PC-3 (cell line): ENCODE results near the gene NR2C1.

Experiments
- EZH2phosphoT487 ChIP-seq: fragments of 300-600 bp; sonication (generic); IDR thresholded peaks from 2 replicates; pipeline ENCODE4 v1.6.1; 2018; ENCODE audit warnings: mild to moderate bottlenecking, antibody characterized with exemption, low read length, borderline replicate concordance
- TF ChIP-seq, protein P1 (sequence below): fragments of 300-600 bp; sonication (generic); conservative IDR thresholded peaks from 2 replicates; pipeline ENCODE4 v1.5.1; 2017; ENCODE audit warnings: antibody characterized with exemption, low read depth, mild to moderate bottlenecking, low read length

DNA sequence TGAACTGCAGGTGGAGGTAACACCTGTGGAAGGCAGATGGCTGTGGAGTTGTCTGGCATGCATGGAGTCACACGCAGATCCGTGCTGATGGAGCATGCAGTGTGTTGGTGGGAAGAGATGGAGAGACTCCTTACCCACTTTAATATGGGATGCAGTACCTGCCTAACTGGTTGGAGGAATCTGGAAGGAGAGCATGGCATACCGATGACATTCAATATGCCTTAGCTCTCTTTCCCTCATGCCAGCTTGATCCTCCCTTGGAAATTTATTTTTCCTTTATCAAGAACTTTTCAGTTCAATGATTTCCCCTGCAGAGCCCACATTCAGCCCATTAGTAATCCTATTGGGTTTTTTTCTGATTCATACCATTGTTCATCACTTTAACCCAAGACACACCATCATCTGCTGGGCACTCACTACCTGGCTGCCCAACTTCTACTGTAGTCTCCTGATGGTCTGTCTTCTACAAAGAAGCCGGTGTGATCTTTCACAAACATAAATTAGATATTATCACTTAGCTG is 25.9 kb upstream of the NR2C1 start:
- TF ChIP-seq, protein P1, sequence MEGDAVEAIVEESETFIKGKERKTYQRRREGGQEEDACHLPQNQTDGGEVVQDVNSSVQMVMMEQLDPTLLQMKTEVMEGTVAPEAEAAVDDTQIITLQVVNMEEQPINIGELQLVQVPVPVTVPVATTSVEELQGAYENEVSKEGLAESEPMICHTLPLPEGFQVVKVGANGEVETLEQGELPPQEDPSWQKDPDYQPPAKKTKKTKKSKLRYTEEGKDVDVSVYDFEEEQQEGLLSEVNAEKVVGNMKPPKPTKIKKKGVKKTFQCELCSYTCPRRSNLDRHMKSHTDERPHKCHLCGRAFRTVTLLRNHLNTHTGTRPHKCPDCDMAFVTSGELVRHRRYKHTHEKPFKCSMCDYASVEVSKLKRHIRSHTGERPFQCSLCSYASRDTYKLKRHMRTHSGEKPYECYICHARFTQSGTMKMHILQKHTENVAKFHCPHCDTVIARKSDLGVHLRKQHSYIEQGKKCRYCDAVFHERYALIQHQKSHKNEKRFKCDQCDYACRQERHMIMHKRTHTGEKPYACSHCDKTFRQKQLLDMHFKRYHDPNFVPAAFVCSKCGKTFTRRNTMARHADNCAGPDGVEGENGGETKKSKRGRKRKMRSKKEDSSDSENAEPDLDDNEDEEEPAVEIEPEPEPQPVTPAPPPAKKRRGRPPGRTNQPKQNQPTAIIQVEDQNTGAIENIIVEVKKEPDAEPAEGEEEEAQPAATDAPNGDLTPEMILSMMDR: no peak
- no peak for TF ChIP-seq EZH2phosphoT487
